AG10803 (cell line): ENCODE data around the gene HYKK.
"Not testable (repeated sequence)": the region's sequence is repeated elsewhere in the genome, so short reads cannot be mapped to it uniquely, and the experiment has no call there.

Experiments used
- DNase-seq: peaks from one replicate; pipeline ENCODE4 v3.0.0; 2010; ENCODE audit warnings: low read depth
- H3K4me3 ChIP-seq: 2 replicates; pipeline ENCODE4 v1.5.1; 2011; ENCODE audit warnings: mild to moderate bottlenecking, low read length, control low read depth
- TF ChIP-seq, protein P1 (sequence below): conservative IDR thresholded peaks from 2 replicates; pipeline ENCODE4 v1.5.1; 2011; ENCODE audit warnings: mild to moderate bottlenecking, low read length, control low read depth, inconsistent platforms

Gene HYKK

DNA sequence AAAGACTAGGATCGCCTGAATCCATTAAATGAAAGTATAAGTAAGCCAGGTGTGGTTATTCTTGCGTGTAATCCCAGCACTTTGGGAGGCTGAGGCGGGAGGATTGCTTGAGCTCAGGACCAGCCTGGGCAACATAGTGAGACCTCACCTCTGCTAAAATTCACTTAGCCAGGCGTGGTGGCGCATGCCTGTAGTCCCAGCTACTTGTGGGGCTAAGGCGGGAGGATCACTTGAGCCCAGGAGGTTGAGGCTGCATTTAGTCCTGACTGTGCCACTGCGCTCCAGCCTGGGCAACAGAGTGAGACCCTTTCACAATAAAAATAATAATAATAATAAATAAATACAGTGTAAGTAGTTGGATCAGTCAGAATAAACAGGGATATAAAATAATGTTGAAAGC, 25.5 kb upstream of the HYKK start:
- no peak overlapping the region for H3K4me3 ChIP-seq
- TF ChIP-seq, protein P1, sequence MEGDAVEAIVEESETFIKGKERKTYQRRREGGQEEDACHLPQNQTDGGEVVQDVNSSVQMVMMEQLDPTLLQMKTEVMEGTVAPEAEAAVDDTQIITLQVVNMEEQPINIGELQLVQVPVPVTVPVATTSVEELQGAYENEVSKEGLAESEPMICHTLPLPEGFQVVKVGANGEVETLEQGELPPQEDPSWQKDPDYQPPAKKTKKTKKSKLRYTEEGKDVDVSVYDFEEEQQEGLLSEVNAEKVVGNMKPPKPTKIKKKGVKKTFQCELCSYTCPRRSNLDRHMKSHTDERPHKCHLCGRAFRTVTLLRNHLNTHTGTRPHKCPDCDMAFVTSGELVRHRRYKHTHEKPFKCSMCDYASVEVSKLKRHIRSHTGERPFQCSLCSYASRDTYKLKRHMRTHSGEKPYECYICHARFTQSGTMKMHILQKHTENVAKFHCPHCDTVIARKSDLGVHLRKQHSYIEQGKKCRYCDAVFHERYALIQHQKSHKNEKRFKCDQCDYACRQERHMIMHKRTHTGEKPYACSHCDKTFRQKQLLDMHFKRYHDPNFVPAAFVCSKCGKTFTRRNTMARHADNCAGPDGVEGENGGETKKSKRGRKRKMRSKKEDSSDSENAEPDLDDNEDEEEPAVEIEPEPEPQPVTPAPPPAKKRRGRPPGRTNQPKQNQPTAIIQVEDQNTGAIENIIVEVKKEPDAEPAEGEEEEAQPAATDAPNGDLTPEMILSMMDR, result no peak
- no peak for DNase-seq

DNA sequence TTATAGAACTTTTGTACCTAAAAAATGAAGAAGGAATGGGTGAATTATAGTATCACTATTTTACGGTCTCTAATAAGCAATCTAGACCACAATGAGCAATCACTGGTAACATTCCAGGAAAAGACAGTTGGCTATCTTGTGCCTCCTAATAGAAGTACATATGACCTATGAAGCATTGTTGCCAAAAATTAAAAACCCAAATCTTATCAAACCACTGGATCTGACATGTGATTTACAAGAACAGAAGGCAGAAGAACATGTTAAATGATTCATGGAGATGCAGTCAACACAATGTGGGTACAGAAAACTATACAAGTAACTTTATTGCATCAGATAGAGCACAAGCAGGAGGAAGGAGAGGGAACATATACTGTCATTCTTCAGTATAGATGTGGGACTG, 14.5 kb upstream of the HYKK start:
- TF ChIP-seq, protein P1, result no peak
- H3K4me3 ChIP-seq, result no peak overlapping the region
- DNase-seq, result peak; percentile 29

DNA sequence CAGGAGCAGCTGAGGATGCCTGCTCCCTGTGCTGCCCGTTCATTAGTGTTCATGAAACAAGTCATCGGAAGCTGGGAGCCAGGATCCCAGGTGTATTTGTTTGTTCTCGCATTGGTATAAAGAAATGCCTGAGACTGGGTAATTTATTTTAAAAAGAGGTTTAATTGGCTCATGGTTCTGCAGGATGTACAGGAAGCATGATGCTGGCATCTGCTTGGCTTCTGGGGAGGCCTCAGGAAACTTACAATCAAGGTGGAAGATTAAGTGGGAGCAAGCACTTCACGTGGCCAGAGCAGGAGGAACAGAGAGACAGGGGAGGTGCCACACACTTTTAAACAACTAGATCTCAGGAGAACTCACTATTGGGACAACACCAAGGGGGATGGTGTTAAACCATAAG, 5.5 kb upstream of the HYKK start:
- TF ChIP-seq, protein P1, result no peak
- H3K4me3 ChIP-seq, result no peak overlapping the region
- DNase-seq, result no peak

DNA sequence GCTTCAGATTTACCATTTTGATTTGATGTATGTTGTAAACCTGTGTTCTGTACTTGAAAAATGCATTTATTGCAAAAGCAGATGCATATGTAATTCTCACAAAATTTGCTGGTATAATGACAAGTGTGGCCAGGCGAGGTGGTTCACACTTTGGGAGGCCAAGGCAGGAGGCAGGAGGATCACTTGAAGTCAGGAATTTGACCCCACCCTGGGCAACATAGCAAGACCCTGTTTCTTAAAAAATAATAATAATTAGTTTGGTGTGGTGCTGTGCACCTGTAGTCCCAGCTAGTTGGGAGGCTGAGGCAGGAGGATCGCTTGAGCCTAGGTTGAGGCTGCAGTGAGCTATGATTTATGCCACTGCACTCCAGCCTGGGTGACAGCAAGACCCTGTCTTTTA, 4.7 kb upstream of the HYKK start:
- no peak overlapping the region for H3K4me3 ChIP-seq
- TF ChIP-seq, protein P1, result no peak
- no peak for DNase-seq

DNA sequence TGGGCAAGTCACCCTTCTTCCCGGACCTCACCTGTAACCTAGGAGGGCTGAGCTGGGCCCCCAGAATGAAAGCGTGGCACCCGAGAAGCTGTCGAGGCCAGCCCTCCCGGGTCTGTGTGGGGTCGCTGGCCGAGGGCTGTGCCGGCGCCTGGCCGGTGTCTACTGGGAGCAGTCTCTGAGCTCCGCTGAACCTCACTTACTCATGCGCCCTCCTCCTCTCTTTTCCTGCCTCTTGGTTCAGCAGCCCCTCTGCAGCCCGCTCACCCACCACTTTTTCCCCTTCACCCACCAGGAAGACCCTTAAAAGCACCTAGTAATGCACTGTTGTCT, 419 bp downstream of the HYKK start:
- TF ChIP-seq, protein P1, result no peak
- peak overlapping the region; percentile 92 for H3K4me3 ChIP-seq
- DNase-seq, result no peak

DNA sequence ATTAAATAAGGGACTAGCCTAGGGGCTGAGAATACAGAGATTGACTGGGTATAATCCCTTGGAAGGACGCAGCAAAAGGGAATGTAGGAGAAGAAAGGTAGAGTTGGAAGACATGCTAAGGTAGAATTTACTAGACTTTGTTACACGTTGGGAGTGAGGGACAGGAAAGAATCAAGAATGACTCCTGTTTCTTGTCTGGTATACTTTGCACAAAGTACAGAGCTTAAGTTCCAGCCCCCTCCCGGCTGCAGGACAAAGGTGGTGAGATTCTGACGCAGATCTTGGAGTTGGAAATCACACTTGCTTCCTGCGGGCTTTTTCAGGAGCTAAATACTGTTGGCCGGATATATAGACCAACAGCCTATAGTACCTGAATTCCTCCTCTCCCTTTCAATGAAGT, 895 bp downstream of the HYKK start:
- TF ChIP-seq, protein P1, result no peak
- DNase-seq, result no peak
- no peak overlapping the region for H3K4me3 ChIP-seq

DNA sequence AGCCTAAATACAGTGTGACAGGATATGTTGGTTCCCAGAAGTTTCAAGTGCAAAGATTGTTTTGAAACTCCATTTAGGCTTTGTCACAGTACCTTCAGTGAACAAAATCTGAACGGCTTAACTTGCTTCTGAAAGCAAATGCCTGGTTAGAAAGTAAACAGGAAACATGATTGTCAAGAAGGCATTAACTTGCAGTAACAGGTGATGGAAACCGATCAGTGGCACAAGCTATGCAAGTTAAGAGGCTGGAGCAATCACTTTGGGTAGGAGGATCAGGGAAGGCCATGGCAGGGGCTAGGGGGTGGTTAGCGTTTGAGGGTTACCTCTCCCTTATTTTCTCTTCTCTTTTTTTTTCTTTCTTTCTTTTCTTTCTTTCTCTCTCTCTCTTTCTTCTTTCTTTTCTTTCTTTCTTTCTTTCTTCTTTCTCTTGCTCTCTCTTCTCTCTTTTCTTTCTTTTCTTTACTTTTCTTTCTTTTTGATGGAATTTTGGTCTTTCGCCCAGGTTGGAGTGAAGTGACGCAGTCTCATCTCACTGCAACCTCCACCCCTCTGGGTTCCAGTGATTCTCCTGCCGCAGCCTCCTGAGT, 2.4 kb downstream of the HYKK start:
- TF ChIP-seq, protein P1, result no peak
- no peak overlapping the region for H3K4me3 ChIP-seq
- no peak for DNase-seq

DNA sequence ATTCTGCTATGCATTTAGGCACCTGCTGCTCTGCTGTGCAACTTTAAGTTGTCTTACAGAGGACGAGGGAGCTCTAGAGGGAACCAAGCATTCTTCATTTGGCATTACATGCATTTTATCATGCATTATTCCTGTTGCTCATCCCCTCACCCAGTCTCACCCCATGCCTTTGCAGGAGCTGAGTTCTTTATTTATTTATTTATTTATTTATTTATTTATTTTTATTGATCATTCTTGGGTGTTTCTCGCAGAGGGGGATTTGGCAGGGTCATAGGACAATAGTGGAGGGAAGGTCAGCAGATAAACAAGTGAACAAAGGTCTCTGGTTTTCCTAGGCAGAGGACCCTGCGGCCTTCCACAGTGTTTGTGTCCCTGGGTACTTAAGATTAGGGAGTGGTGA, 12.7 kb downstream of the HYKK start:
- DNase-seq, result not testable (repeated sequence)

More for the DNA sequence above, 12.7 kb downstream of the HYKK start:
- not testable (repeated sequence) for H3K4me3 ChIP-seq
